Nephron progenitor cell (in vitro differentiated cells): ENCODE results near the gene DGKI.

Experiments used
- DNase-seq: peaks from one replicate; pipeline ENCODE4 v3.0.0; 2021
- H3K27ac Mint-ChIP-seq: 2 replicates; pipeline ENCODE4 v1.8.0; 2021; ENCODE audit warnings: mild to moderate bottlenecking, moderate library complexity, mixed read lengths
- H3K27me3 Mint-ChIP-seq: 2 replicates; pipeline ENCODE4 v1.8.0; 2021; ENCODE audit warnings: mild to moderate bottlenecking, low read depth, mixed read lengths; ENCODE audit not compliant: poor library complexity
- H3K36me3 Mint-ChIP-seq: 2 replicates; pipeline ENCODE4 v1.8.0; 2021; ENCODE audit warnings: low read depth, mixed read lengths
- H3K4me1 Mint-ChIP-seq: 2 replicates; pipeline ENCODE4 v1.8.0; 2021; ENCODE audit warnings: mixed read lengths
- H3K4me3 Mint-ChIP-seq: 2 replicates; pipeline ENCODE4 v1.8.0; 2021; ENCODE audit warnings: mild to moderate bottlenecking, moderate library complexity, mixed read lengths
- H3K9me3 Mint-ChIP-seq: 2 replicates; pipeline ENCODE4 v1.8.0; 2021; ENCODE audit warnings: mild to moderate bottlenecking, moderate library complexity, mixed read lengths
- CTCF ChIP-seq: fragments of 200-600 bp; sonication (generic); IDR thresholded peaks from 2 replicates; pipeline ENCODE4 v1.5.0; 2021; ENCODE audit warnings: antibody characterized with exemption

Gene DGKI

GRCh38 chr7:137771273-137771672 lies 75.5 kb downstream of the DGKI start:
- DNase-seq = no peak
- Mint-ChIP-seq H3K9me3 (no peaks in the 10 kb centered on the region), H3K27me3 (peaks cover 26% of the 10 kb centered on the region), H3K4me3 (no peak overlapping the region), H3K4me1 (no peaks in the 10 kb centered on the region), H3K27ac (no peak overlapping the region), H3K36me3 (no peaks in the 10 kb centered on the region)
- TF ChIP-seq CTCF = no peak

DNA sequence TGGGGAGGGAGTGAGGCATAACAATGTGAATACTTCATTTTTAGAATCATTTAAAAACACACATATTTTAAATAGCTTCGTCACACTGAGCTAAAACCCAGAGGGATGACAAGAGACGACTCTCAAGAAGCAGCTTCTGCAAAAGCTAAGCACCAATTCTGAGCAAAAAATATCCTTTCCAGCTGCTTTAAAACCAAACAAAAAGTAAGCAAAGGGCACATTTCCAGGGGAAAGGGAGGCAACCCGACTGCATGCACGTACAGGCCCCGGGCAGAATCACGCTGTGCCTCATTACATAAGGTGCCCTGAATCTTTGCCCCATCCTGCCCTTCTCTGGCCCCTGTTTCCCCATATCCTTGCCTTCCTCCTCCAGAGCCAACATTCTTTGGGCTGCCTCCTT lies 78.4 kb downstream of the DGKI start:
- TF ChIP-seq CTCF = no peak
- peaks cover 27% of the 10 kb centered on the region for H3K27me3 Mint-ChIP-seq
- H3K4me1 Mint-ChIP-seq = no peaks in the 10 kb centered on the region
- H3K27ac Mint-ChIP-seq = no peak overlapping the region
- no peak for DNase-seq
- H3K9me3 Mint-ChIP-seq = no peaks in the 10 kb centered on the region
- no peaks in the 10 kb centered on the region for H3K36me3 Mint-ChIP-seq
- no peak overlapping the region for H3K4me3 Mint-ChIP-seq

- no peak for DNase-seq
- Mint-ChIP-seq H3K36me3 (no peaks in the 10 kb centered on the region), H3K27me3 (peaks cover 33% of the 10 kb centered on the region), H3K27ac (no peak overlapping the region), H3K4me3 (no peak overlapping the region), H3K4me1 (peaks cover 19% of the 10 kb centered on the region), H3K9me3 (peaks cover 6% of the 10 kb centered on the region)
- TF ChIP-seq CTCF = no peak
These were observed 84.4 kb downstream of the DGKI start for GRCh38 chr7:137762334-137762733.

- no peaks in the 10 kb centered on the region for H3K36me3 Mint-ChIP-seq
- peaks cover 6% of the 10 kb centered on the region for H3K9me3 Mint-ChIP-seq
- peaks cover 41% of the 10 kb centered on the region for H3K4me1 Mint-ChIP-seq
- H3K4me3 Mint-ChIP-seq = no peak overlapping the region
- H3K27ac Mint-ChIP-seq = no peak overlapping the region
- H3K27me3 Mint-ChIP-seq = peaks cover 19% of the 10 kb centered on the region
- no peak for DNase-seq
- TF ChIP-seq CTCF = no peak
These were observed 86.7 kb downstream of the DGKI start for GRCh38 chr7:137760111-137760510.

DNA sequence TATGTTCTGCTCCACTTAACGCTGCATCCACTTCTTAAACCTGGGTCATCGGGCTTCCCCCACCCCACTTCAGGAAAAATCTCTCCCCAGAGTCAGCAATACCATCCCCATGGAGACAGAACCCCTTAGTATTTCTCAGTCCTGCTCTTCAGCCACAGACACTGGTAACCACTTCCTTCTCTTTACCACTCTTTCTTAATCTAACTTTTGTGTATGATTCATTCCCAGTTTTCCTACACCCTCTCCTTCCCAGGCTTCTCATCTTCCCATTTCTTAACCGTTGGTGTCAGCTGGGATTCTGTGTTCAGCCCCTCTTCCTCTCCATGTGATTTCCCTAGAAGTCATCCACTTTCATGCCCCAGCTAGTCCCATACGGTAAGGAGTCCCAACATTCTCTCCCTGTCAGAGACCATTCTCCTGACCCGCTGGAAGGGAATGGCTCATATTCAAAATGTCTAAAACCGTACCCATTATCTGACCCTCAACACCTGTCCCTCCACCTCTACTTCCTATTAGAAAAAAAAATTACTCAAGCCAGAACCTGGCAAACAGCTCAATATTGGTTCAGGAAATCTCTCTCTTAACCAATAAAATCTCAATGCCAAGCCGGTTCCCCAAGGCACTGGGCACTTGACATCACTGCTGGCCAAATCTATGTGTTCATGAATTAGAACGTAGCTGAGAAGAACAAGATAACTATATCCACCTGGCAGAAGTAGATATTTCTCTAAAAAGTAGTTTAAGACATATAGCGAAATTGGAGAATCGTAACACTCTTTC lies 89.4 kb downstream of the DGKI start:
- no peak for DNase-seq
- TF ChIP-seq CTCF = no peak
- Mint-ChIP-seq H3K27ac (peak overlapping the region; percentile 27), H3K27me3 (peaks cover 12% of the 10 kb centered on the region), H3K4me3 (peak overlapping the region; percentile 0), H3K36me3 (no peaks in the 10 kb centered on the region), H3K9me3 (peaks cover 11% of the 10 kb centered on the region), H3K4me1 (peaks cover 63% of the 10 kb centered on the region)
